T-helper 9 cell (primary cell): ENCODE measurements around the gene G6PC1.
"Not testable (repeated sequence)": the region's sequence is repeated elsewhere in the genome, so short reads cannot be mapped to it uniquely, and the experiment has no call there.

Experiments used
- DNase-seq: peaks from one replicate; pipeline ENCODE4 v3.0.0-alpha.2; 2020

Gene G6PC1

DNA sequence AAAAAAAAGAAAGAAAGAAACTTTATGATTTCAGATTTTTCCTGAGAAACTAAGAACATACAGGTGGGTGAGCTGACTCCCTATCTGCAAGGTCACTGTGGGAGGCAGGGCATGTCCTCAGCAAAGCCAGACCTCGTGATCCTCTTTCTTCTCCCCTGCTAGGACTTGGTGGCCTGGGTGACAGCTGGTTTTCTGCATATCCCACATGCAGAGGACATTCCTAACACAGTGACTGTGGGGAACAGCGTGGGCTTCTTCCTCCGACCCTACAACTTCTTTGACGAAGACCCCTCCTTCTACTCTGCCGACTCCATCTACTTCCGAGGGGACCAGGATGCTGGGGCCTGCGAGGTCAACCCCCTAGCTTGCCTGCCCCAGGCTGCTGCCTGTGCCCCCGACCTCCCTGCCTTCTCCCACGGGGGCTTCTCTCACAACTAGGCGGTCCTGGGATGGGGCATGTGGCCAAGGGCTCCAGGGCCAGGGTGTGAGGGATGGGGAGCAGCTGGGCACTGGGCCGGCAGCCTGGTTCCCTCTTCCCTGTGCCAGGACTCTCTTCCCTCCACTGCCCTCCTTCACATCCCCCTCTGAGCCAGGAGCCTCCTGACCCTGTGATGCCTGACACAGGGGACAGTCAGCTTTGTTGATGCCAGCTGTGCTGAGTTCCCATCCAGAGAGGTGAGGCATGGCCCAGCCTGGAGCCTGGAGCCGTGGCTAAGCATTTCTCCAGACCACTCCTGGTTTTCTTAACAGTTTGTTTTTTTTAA, 26.5 kb upstream of the G6PC1 start:
- not testable (repeated sequence) for DNase-seq

DNA sequence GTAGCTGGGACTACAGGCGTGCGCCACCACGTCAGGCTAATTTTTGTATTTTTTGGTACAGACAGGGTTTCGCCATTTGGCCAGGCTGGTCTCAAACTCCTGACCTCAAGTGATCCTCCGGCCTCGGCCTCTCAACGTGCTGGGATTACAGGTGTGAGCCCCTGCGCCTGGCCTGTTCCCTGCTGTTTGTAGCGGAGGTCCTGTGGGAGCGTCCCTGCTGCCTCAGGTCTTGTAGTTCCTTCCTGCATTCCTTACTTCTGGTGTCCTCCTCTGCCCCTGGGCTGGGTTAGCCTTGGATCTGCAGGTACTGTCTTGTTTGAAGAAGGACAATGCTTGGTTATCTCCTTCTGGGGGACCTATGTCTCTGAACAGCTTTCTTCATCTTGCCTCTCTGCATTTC, 23.6 kb upstream of the G6PC1 start:
- DNase-seq, result no peak

DNA sequence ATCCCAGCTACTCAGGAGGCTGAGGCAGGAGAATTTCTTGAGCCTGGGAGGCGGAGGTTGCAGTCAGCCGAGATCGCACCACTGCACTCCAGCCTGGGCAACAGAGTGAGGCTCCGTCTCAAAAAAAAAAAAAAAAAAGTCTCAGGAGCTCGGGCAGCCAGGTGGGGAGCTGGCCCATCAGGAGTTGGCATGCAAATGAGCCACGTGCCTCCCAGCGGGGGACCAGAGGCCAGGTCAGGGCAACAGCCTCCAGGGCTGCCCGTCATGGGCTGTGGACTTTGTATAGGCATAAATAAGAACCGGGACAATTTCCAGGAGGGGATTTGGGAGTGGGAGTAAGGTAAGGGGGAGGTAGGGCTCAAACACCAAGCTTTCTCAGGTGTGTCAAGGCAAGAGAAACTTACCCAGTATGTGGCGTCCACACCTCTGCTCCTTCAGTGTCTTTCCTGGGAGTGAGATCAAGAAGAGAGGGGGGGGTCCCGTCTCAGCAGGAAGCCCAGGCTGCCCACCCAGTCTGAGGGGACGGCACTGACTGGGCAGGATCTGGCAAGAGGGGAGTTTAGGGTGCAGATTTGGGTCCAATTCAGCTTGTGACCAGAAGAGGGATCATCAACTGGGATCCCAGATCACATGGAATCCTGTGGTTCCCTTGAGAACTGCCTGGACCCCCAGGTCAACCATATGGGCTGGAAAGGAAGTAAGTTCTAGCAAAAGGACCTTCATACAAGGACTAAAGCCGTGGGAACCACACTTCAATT, 22.3 kb upstream of the G6PC1 start:
- no peak for DNase-seq

DNA sequence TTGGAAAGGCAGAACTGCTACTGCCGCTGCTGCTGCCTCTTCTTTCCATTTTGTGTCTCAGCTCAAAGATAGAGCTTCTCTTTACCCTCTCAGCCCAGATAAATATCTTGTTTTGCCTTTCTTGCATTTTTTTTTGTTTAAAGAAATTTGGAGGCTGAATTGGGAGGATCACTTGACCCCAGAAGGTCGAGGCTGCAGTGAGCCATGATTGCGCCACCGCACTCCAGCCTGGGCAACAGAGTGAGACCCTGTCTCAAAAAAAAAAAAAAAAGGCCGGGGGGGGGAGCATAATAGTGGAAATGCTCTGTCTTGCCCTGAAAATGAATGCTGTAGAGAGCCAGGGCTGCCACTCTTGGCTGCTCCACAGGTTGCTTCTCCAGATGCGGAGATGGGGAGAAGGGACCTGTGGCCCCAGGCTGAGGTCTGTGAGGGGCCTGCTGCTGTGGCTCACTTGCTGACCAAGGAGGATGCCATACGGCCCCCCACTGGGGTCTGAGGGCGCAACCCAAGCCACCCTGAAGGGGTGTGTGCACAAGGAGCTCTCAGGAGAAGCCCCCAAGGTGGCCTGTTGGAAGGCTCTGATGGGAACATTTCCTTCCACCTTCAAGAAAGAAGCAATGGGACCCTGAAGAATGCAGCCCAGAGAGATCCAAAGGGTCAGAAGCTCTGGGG, 21.5 kb upstream of the G6PC1 start:
- no peak for DNase-seq

DNA sequence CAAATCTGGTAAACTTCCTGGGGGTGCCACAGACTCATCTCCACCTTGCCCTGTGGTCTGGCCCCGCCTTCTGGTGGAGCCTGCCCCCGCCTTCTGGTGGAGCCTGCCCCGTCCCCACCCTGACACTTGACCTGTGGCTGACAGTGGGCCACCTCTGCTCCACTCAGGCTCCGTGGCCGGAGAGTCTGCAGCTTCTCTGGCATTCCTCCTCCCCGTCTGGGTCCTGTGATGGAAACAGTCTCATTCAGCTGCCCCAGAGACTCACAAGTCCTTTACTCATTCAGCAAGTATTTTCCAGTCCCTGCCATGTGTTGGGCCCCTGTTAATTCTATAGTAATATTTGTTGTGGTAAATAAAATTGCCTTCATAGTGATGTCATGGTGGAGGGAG, 21.0 kb upstream of the G6PC1 start:
- no peak for DNase-seq

DNA sequence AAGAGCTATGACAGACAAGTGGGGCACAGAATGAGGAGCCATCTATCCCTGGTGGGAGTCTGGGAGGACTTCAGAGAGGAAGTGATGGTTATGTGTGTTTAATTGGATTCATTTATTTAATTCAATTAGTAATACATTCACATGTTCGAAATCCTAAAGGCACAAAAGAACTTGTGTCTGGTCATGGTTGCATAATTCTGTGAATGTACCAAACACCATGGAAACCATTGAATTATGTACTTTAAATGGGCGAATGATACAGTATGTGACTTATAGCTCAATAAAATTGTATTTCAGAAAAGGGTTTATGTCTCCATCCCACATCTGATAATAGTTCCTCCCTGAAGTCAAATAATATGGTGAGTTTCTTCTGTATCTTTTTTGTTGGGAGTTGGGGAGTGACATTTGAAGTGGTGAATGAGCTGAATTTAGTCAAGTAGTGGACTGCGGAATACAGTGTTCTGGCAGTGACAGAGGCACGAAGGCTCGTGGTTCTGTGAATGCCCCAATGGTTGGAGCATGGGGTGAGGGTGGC, 19.8 kb upstream of the G6PC1 start:
- DNase-seq, result no peak

DNA sequence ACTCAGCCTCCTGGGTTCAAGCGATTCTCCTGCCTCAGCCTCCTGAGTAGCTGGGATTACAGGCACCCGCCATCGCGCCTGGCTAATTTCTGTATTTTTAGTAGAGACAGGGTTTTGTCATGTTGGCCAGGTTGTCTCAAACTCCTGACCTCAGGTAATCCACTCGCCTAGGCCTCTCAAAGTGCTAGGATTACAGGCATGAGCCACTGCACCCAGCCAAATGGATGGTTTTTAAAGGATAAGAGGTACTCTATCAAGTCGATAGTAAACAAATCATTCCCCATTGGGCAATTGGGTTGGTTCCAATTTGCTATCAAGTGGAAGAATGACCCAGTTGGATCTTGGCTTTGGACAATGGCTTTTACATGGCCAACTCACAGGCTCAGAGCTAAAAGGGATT, 18.9 kb upstream of the G6PC1 start:
- not testable (repeated sequence) for DNase-seq

DNA sequence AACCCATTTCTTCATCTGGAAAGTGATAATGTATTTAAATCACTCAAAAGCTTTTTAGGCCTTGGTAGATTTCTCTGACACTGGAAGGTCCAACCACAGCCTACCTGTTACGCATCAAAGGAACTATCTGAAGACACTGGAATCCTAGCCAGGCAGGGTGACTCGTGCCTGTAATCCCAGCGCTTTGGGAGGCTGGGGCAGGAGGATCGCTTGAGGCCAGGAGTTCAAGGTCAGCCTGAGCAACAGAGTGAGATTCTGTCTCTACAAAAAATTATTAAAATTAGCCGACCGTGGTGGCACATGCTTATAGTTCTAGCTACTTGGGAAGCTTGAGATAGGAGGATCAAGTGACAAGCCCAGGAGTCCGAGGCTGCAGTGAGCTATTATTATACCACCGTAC, 18.4 kb upstream of the G6PC1 start:
- no peak for DNase-seq

DNA sequence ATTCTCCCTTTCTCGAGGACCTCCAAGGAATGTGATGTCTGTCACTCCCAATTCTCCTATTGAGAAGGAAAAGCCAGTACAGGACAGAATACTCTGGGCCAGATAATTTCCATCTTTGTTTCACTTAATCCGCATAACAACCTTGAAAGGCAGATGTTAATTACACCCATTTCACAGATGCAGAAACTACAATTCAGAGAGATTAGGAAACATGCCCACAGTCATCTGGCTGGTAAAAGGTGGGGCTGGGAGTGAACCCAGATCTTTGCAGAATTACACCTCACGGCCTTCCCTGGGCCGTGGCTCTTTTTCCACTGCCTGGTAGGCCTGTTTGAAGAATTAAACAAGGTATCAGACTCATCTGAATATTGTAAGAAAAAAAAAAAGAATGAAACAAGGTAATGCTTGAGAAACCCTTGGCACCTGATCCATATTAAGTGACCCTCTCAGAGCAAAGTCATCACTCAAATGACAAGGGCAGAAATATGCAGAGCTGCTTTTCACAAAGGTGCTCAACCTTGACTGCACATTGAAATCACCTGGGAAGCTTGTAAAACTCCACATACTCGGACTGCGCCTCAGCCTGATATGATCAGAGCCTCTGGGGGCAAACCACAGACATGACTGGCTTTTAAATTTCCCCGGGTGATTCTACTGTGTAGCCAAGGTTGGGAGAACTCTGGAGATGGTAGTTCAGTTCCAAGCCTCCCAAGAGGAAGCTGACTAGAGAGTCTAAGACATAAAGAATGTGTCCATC, 16.6 kb upstream of the G6PC1 start:
- no peak for DNase-seq

DNA sequence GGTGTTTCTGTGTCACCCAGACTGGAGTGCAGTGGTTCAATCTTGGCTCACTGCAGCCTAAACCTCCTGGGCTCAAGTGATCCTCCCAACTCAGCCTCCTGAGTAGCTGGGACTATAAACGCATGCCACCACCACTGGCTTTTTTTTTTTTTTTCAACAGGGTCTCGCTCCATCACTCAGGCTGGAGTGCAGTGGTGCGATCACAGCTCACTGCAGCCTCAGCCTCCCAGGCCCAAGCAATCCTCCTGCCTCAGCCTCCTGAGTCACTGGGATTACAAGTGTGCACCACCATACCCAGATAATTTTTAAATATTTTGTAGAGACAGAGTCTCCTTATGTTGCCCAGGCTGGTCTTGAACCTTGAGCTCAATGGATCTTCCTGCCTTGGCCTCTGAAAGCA, 14.8 kb upstream of the G6PC1 start:
- DNase-seq, result not testable (repeated sequence)

DNA sequence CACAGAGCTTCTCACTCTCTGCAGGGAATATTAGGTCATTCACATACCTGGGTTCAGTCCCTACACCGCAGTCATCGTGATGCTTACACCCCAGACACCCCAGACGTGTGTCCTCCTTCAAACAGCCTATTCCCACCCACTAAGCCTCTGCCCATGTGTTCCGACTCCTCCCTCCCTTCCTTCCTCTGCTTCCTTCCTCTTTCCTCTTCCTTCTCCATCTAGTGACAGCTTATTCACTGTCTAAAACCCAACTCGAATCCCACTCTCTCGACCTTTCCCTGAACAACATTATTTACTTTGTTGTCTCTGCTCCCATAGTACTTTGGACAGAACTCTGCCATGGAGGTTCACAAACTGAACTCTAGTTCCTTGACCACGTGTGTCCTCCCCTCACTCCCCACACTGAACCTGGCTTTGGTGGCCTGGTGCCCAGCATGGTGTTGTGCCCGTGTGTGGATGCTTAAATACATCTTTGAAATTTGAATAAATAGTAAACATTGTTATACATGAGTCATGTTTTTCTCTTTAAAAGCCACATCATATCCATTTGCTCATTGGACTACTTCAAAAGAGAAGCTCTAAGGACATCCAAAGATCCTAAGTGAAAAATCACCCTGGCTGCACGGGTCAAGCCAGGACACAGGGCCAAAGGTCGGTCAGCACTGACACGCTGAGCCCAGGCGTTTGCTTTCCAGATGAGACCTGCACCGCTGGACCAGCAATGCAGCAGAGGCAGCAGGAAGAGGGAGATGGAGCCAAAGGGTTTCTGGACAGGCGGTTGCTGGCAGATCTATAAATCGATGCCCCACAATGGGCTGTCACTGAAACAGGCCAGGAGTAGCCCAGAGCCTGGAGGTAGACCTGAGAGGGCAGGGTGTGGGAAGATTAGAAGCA, 14.1 kb upstream of the G6PC1 start:
- no peak for DNase-seq

DNA sequence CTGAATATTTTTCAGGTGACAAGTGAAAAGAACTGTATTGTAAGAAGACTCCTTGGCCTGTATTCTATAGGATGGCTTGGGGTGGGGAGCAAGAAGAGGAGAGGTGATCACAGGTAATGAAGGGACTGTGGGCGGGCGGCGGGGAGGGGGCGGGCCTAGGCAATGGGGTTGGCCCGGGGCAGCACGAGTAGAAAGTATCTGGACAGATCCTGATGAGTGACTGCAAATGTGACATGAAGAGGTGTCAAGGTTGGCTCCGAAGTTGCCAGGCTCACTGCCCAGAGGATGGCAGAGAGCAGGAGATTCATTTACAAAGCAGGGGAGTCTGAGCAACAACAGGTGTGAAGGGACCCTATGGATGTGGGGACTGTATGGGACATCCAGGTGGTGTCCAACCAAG, 10.8 kb upstream of the G6PC1 start:
- DNase-seq, result no peak

DNA sequence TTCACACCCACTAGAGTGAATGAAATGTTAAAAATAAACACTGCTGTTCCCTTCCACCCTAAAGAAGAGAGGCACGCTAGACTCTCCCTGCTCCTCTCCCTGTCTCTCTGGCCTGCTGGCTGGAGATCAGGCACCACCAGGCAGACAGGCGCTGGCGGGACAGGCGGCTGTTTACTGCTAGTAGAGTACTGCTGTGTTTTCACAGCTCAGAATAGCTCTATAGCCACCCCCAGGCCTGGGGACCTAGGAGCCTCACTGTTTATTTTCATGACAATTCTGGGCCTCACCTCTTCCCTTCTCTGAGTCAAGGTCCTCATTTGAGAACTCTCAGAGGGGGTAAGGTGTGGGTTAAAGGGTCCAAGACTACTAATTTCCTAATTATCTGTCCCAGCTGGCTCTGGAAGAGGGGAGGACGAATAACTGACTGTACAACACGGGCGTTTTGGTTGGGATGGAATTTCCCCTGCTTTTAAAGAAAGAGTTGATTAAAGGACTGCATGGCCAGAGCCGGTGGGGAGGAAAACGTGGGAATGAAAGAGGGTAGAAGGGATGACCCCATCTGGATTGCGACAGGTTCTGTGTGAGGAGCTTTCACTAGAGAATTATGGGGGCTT, 9.0 kb upstream of the G6PC1 start:
- no peak for DNase-seq

DNA sequence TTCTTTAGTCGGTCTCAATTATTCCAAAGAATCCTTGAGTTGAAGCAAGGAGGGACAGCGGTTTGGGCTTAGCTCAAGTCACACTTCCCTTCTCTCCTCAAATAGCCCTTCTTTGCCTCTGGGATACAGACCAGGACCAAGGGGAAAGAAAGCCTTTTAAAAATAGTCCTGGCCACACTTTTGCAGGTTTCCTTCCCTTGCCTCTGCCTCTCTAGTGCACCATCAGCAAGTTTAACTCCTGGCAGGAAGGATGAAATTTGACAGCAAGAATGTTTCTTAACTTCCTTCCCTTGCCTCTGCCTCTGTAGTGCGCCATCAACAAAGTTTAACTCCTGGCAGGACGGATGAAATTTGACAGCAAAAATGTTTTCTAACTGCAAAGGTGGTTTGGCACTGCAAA, 7.2 kb upstream of the G6PC1 start:
- no peak for DNase-seq

DNA sequence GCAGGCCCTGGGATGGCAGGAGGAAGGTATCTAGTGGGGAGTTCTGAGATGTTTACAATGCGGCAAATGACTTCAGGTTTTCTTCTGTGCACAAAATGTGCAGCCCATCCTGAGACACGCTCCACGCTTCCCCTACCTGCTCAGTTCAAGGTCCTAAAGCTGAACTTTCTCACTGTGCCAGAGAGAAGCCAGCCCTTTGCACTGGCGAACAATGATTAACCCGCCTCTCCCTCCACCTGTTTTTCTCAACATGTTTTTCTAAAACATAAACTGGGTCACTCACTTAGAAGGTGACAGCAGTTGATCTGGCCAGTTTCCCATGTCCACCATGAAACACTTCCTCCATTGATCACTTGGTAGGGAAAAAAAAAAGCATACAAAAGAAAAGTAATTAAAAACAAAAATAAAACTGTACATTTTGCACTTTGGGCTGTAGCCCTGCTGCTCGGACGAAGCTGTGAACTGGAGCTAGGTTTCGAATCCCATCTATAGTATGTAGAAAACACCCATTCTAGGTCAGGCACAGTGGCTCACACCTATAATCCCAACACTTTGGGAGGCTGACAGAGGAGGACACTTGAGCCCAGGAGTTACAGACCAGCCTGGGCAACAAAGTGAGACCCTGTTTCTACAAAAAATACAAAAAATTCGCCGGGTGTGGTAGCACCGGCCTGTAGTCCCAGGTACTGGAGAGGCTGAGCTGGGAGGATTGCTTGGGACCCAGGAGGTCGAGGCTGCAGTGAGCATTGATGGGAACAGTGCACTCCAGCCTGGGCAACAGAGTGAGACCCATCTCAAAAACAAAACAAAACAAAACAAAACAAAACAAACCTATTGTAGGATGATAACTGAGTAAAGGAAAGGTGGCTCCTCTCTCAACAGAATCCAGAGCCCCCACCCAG, 6.1 kb upstream of the G6PC1 start:
- no peak for DNase-seq

DNA sequence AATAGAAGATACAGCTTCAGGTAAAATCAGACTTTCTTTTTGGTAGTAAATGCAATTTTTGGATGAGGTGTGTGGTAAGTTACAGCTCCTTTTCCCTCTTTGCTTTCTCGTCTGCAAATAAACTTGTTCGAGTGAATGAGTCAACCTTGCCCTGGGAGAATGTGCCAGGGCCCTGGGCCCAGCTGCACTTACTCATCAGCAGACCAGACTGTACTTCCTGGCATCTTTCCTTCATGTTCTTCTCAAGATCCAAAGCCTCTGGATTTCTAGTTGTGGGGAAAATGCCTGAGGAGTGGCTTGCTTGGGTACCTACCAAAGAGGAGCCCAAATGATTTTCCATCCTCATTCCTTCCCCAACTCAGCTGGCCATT, 5.4 kb upstream of the G6PC1 start:
- DNase-seq, result no peak

DNA sequence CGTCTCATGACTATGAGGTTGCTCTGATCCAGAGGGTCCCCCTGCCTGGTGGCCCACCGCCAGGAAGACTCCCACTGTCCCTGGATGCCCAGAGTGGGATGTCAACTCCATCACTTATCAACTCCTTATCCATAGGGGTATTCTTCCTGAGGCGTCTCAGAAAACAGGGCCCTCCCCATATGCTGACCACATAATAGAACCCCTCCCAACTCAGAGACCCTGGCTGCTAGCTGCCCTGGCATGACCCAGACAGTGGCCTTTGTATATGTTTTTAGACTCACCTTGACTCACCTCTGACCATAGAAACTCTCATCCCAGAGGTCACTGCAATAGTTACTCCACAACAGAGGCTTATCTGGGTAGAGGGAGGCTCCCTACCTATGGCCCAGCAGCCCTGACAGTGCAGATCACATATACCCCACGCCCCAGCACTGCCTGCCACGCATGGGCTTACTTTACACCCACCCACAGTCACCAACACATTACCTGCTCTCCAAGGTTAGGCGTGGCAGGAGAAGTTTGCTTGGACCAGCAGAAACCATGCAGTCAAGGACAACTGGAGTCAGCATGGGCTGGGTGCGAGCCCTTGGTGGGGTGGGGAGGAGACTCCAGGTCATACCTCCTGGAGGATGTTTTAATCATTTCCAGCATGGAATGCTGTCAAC, 2.3 kb upstream of the G6PC1 start:
- DNase-seq, result no peak

DNA sequence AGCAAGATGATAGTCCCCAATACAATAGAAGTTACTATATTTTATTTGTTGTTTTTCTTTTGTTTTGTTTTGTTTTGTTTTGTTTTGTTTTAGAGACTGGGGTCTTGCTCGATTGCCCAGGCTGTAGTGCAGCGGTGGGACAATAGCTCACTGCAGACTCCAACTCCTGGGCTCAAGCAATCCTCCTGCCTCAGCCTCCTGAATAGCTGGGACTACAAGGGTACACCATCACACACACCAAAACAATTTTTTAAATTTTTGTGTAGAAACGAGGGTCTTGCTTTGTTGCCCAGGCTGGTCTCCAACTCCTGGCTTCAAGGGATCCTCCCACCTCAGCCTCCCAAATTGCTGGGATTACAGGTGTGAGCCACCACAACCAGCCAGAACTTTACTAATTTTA, 618 bp upstream of the G6PC1 start:
- not testable (repeated sequence) for DNase-seq

DNA sequence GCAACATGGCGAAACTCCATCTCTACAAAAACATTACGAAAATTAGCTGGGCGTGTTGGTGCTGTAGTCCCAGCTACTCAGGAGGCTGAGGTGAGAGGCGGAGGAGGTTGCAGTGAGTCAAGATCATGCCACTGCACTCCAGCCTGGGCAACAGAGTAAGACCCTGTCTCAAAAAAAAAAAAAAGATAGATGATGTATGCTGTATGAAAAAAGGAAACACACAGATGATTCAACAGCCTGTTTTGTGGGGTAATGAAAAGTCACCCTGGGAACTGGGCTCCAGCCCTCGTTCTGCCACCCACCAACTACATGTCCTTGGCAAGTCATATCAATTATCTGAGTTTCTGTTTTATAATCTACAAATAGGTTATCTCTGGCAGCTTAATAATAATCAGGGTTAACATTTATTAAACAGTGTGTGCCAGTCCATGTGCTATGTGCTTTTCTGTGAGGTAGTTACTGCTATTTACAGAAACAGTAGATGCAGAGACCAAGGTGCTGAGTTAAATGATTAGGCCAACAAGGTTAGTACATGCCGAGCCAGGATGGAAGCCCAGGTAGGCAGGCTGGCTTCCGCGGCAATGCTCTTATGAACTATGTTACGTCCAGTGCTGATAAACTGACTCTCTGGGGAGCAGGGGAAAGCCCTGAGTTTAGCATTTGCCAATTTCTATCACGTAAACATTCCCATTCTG, 1.1 kb downstream of the G6PC1 start:
- DNase-seq, result no peak
